Tibial nerve (tissue), 4 donors: ENCODE measurements around the gene SOD2. TPM values are rescaled to one million over a fixed set of nuclear protein-coding genes. Genes with fewer than 3 reads are reported as not detected.
"Not testable (repeated sequence)": the region's sequence is repeated elsewhere in the genome, so short reads cannot be mapped to it uniquely, and the experiment has no call there.

Experiments used
- DNase-seq, 2 donors: peaks; one replicate each; pipeline ENCODE4 v3.0.0-alpha.2; 2019; ENCODE audit warnings: low spot score in 2 of 2
- H3K27ac ChIP-seq, 4 donors: fragments of 200-600 bp; sonication (generic) in 3 of 4; one replicate each; pipeline ENCODE4 v1.5.1; 2017 to 2019; ENCODE audit warnings: mild to moderate bottlenecking in 1 of 4
- H3K27me3 ChIP-seq, 2 donors: fragments of 200-600 bp; sonication (generic) in 1 of 2; one replicate each; pipeline versions ENCODE4 v1.5.1 to v1.6.0; 2017 to 2019
- H3K36me3 ChIP-seq, 3 donors: fragments of 200-600 bp; sonication (generic); one replicate each; pipeline ENCODE4 v1.5.1; 2018 to 2019
- H3K4me1 ChIP-seq, 4 donors: fragments of 200-600 bp; sonication (generic) in 3 of 4; one replicate each; pipeline ENCODE4 v1.5.1; 2017 to 2019
- H3K4me3 ChIP-seq, 4 donors: fragments of 200-600 bp; sonication (generic) in 3 of 4; one replicate each; pipeline ENCODE4 v1.5.1; 2017 to 2019; ENCODE audit warnings: mild to moderate bottlenecking in 1 of 4, moderate library complexity in 1 of 4
- H3K9me3 ChIP-seq, 4 donors: fragments of 200-600 bp; sonication (generic) in 3 of 4; one replicate each; pipeline ENCODE4 v1.5.1; 2017 to 2019
- EP300 ChIP-seq, 2 donors: sonication (generic); formaldehyde crosslinking; IDR thresholded peaks; one replicate each; pipeline ENCODE4 v1.6.1; 2017; ENCODE audit warnings: antibody characterized with exemption in 2 of 2, mild to moderate bottlenecking in 1 of 2
- POLR2A ChIP-seq, 2 donors: fragments of 450-650 bp; IDR thresholded peaks; one replicate each; pipeline ENCODE4 v1.6.1; 2017; ENCODE audit warnings: antibody characterized with exemption in 2 of 2, mild to moderate bottlenecking in 2 of 2, moderate library complexity in 2 of 2
- WGBS, 2 donors: methylation state at CpG; one replicate each; pipeline ENCODE4 v1.1.5; 2018; 5-methylcytosine and 5-hydroxymethylcytosine counted together
- total RNA-seq, 4 donors: library from RNA; depleted of rRNA; stranded (reverse); fragments of >200 nt; gene quantifications; one replicate each; pipeline ENCODE4 v1.1.0, GENCODE V29; 2016
- TF ChIP-seq, protein P1 (sequence below), 5 experiments: fragments of 200-600 bp in 3 of 5; fragments of 450-650 bp in 2 of 5; sonication (generic) in 3 of 5; IDR thresholded peaks; one replicate each; pipeline ENCODE4 v1.5.1; 2016 to 2019; ENCODE audit warnings: antibody characterized with exemption in 5 of 5, mild to moderate bottlenecking in 3 of 5, moderate library complexity in 2 of 5

SOD2 gene
- total RNA-seq, 4 donors from 2014 or later, result 95.6 to 457 (median 287) TPM

GRCh38 chr6:159715605-159716004 lies 22.6 kb upstream of the SOD2 start:
- Histone ChIP-seq H3K9me3 (no peaks in the 10 kb centered on the region), H3K36me3 (no peaks in the 10 kb centered on the region), H3K27me3 (no peaks in the 10 kb centered on the region), H3K27ac (peak overlapping the region in 3 of 4 donors; percentile 46 to 93 (median 80)), H3K4me1 (peaks cover 0 to 38% (median 9%) of the 10 kb centered on the region in 4 donors), H3K4me3 (no peak overlapping the region)
- no peak for DNase-seq
- 94 to 96% methylated on average over 3 of the region's 3 CpGs for WGBS, 2 donors
- TF ChIP-seq, protein P1, sequence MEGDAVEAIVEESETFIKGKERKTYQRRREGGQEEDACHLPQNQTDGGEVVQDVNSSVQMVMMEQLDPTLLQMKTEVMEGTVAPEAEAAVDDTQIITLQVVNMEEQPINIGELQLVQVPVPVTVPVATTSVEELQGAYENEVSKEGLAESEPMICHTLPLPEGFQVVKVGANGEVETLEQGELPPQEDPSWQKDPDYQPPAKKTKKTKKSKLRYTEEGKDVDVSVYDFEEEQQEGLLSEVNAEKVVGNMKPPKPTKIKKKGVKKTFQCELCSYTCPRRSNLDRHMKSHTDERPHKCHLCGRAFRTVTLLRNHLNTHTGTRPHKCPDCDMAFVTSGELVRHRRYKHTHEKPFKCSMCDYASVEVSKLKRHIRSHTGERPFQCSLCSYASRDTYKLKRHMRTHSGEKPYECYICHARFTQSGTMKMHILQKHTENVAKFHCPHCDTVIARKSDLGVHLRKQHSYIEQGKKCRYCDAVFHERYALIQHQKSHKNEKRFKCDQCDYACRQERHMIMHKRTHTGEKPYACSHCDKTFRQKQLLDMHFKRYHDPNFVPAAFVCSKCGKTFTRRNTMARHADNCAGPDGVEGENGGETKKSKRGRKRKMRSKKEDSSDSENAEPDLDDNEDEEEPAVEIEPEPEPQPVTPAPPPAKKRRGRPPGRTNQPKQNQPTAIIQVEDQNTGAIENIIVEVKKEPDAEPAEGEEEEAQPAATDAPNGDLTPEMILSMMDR (IDR thresholded peaks at IDR 0.05), result no peak
- no peak for TF ChIP-seq EP300 (IDR thresholded peaks at IDR 0.05)
- no peak for TF ChIP-seq POLR2A (IDR thresholded peaks at IDR 0.05)

DNA sequence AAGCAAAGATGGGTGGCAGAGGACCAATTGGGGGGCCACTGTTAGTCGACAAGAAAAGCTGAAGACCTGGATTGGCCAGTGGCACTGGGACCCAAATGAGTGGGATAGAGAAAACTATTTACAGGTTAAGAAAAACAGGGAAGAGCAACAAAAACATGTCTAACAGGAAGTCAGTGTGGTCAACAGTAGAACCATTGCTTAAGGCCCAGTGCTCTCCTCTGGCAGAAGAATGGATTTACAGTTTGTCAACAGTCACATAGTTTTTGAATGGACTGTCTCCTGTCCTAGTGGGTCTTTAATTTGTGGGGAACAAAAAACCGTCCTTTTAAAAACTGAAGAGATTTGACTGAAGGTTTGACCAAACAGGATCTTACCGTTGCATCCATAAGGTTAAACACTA lies 22.1 kb upstream of the SOD2 start:
- no peak for DNase-seq
- no peaks in the 10 kb centered on the region for H3K27me3 ChIP-seq
- H3K4me3 ChIP-seq, result no peak overlapping the region
- peak overlapping the region in 3 of 4 donors; percentile 46 to 93 (median 80) for H3K27ac ChIP-seq
- WGBS, 2 donors, result 71 to 76% methylated on average over 3 of the region's 3 CpGs
- no peaks in the 10 kb centered on the region for H3K36me3 ChIP-seq
- no peaks in the 10 kb centered on the region for H3K9me3 ChIP-seq
- peaks cover 0 to 38% (median 9%) of the 10 kb centered on the region in 4 donors for H3K4me1 ChIP-seq
- TF ChIP-seq, protein P1 (IDR thresholded peaks at IDR 0.05), result no peak
- TF ChIP-seq EP300 (IDR thresholded peaks at IDR 0.05) (no peak), POLR2A (IDR thresholded peaks at IDR 0.05) (no peak)

- no peak for DNase-seq
- Histone ChIP-seq H3K9me3 (no peaks in the 10 kb centered on the region), H3K27me3 (no peaks in the 10 kb centered on the region), H3K27ac (peak overlapping the region in 2 of 4 donors; percentile 80 to 93), H3K36me3 (no peaks in the 10 kb centered on the region), H3K4me3 (no peak overlapping the region), H3K4me1 (peaks cover 0 to 38% (median 9%) of the 10 kb centered on the region in 4 donors)
- TF ChIP-seq POLR2A (IDR thresholded peaks at IDR 0.05) (no peak), EP300 (IDR thresholded peaks at IDR 0.05) (no peak)
- TF ChIP-seq, protein P1 (IDR thresholded peaks at IDR 0.05), result no peak
- 84 to 87% methylated on average over 5 of the region's 5 CpGs for WGBS, 2 donors
Measured at GRCh38 chr6:159714404-159714803, 21.4 kb upstream of the SOD2 start.

DNA sequence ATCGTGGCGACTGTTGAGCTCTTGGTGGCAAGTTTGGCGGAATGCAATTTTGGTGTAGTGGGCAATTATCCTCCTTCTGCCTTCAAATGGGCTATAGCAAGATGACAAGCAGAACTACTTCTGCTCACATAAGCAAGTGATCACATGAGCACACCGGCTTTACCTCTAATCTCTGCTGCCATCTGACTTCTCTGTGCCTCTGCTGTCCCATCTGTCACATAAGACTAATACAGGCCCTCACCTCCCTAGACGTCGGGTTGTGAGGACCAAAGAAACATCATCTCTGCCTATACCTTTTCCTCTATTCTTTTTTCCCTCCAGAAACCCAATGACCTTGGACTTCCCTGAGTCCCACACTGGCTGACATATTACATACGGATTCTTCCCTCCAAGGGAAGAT lies 20.9 kb upstream of the SOD2 start:
- Histone ChIP-seq H3K4me1 (peaks cover 0 to 38% (median 9%) of the 10 kb centered on the region in 4 donors), H3K4me3 (no peak overlapping the region), H3K9me3 (no peaks in the 10 kb centered on the region), H3K27me3 (no peaks in the 10 kb centered on the region), H3K27ac (peak overlapping the region in 2 of 4 donors; percentile 80 to 93), H3K36me3 (no peaks in the 10 kb centered on the region)
- TF ChIP-seq, protein P1 (IDR thresholded peaks at IDR 0.05), result no peak
- no peak for DNase-seq
- WGBS, 2 donors, result 92 to 94% methylated on average over 7 of the region's 7 CpGs

- peaks cover 0 to 30% (median 9%) of the 10 kb centered on the region in 4 donors for H3K4me1 ChIP-seq
- H3K36me3 ChIP-seq, H3K9me3 ChIP-seq, H3K27ac ChIP-seq, H3K4me3 ChIP-seq, H3K27me3 ChIP-seq, DNase-seq: not testable (repeated sequence)
- WGBS, 2 donors, result 92 to 94% methylated on average over 3 of the region's 3 CpGs
Measured at GRCh38 chr6:159712389-159712788, 19.3 kb upstream of the SOD2 start.

DNA sequence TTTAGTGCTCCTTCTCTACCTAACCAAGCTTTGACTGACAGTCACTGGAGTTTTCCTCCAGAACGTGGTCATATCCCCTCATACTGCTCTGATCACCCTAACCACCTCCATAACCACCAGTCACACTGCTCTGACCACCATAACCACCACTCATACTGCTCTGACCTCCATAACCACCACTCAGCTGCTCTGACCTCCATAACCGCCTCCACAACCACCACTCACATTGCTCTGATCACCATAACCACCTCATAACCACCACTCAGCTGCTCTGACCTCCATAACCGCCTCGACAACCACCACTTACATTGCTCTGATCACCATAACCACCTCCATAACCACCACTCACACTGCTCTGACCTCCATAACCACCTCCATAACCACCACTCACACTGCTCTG lies 17.6 kb upstream of the SOD2 start:
- 80 to 95% methylated on average over 4 of the region's 4 CpGs for WGBS, 2 donors
- not testable (repeated sequence) for H3K27ac ChIP-seq, H3K9me3 ChIP-seq, H3K4me3 ChIP-seq, DNase-seq, H3K36me3 ChIP-seq, H3K27me3 ChIP-seq
- peaks cover 0 to 13% (median 2%) of the 10 kb centered on the region in 4 donors for H3K4me1 ChIP-seq
